Stimulated activated naive B cell treated with anti-CD40 and anti-IgM and Interleukin-4, amounts not matched to agents 10 μg/mL and 1 μg/mL and 100 μg/mL, for 72 hours (primary cell): Measurements from ENCODE around the gene ANKRD18A.
"Not testable (repeated sequence)": the region's sequence is repeated elsewhere in the genome, so short reads cannot be mapped to it uniquely, and the experiment has no call there.

ENCODE experiments used
- ATAC-seq, 2 donors: fragments of 150-1000 bp; cut with Tn5 transposase; replicated peaks; 2 replicates each; pipeline ENCODE4 v1.10.0; 2021; ENCODE audit warnings: moderate library complexity in 1 of 2
- DNase-seq: peaks from one replicate; pipeline ENCODE4 v3.0.0; 2021
- H3K27ac Mint-ChIP-seq: one replicate; pipeline ENCODE4 v1.8.0; 2022; ENCODE audit warnings: mild to moderate bottlenecking, mixed read lengths
- H3K27me3 Mint-ChIP-seq, 2 donors: one replicate each; pipeline ENCODE4 v1.8.0; 2022; ENCODE audit warnings: mixed read lengths in 2 of 2
- H3K36me3 Mint-ChIP-seq, 2 donors: one replicate each; pipeline ENCODE4 v1.8.0; 2022; ENCODE audit warnings: mixed read lengths in 2 of 2, mild to moderate bottlenecking in 1 of 2
- H3K4me1 Mint-ChIP-seq, 2 donors: one replicate each; pipeline ENCODE4 v1.8.0; 2022; ENCODE audit warnings: mixed read lengths in 2 of 2, mild to moderate bottlenecking in 1 of 2
- H3K4me3 Mint-ChIP-seq, 2 donors: one replicate each; pipeline ENCODE4 v1.8.0; 2022; ENCODE audit warnings: mild to moderate bottlenecking in 2 of 2, mixed read lengths in 2 of 2, moderate library complexity in 1 of 2
- H3K9me3 Mint-ChIP-seq, 2 donors: one replicate each; pipeline ENCODE4 v1.8.0; 2022; ENCODE audit warnings: mixed read lengths in 2 of 2, mild to moderate bottlenecking in 1 of 2

ANKRD18A gene

GRCh38 chr9:38598029-38598745 lies 22.2 kb downstream of the ANKRD18A start:
- not testable (repeated sequence) for H3K4me3 Mint-ChIP-seq, H3K9me3 Mint-ChIP-seq, H3K36me3 Mint-ChIP-seq, H3K27ac Mint-ChIP-seq, H3K4me1 Mint-ChIP-seq, DNase-seq, ATAC-seq
- peaks cover 5 to 14% of the 10 kb centered on the region in 2 donors for H3K27me3 Mint-ChIP-seq

- not testable (repeated sequence) for H3K4me1 Mint-ChIP-seq, H3K4me3 Mint-ChIP-seq, H3K36me3 Mint-ChIP-seq, H3K27ac Mint-ChIP-seq, H3K9me3 Mint-ChIP-seq, ATAC-seq, DNase-seq
- peaks cover 5 to 14% of the 10 kb centered on the region in 2 donors for H3K27me3 Mint-ChIP-seq
Measured at GRCh38 chr9:38595117-38595516, 25.3 kb downstream of the ANKRD18A start.

- not testable (repeated sequence) for H3K4me1 Mint-ChIP-seq, H3K9me3 Mint-ChIP-seq, ATAC-seq, H3K27ac Mint-ChIP-seq, H3K36me3 Mint-ChIP-seq, H3K4me3 Mint-ChIP-seq, DNase-seq
- peaks cover 5 to 14% of the 10 kb centered on the region in 2 donors for H3K27me3 Mint-ChIP-seq
Measured at GRCh38 chr9:38591346-38592063, 28.9 kb downstream of the ANKRD18A start.

GRCh38 chr9:38583765-38584164 lies 36.6 kb downstream of the ANKRD18A start:
- not testable (repeated sequence) for H3K4me3 Mint-ChIP-seq, H3K4me1 Mint-ChIP-seq, H3K36me3 Mint-ChIP-seq, H3K27me3 Mint-ChIP-seq, ATAC-seq, H3K27ac Mint-ChIP-seq, DNase-seq, H3K9me3 Mint-ChIP-seq

- not testable (repeated sequence) for H3K27me3 Mint-ChIP-seq, H3K9me3 Mint-ChIP-seq, DNase-seq, ATAC-seq, H3K27ac Mint-ChIP-seq, H3K4me1 Mint-ChIP-seq, H3K36me3 Mint-ChIP-seq, H3K4me3 Mint-ChIP-seq
Measured at GRCh38 chr9:38580112-38580511, 40.3 kb downstream of the ANKRD18A start.

- not testable (repeated sequence) for H3K4me3 Mint-ChIP-seq, H3K9me3 Mint-ChIP-seq, DNase-seq, ATAC-seq, H3K27me3 Mint-ChIP-seq, H3K27ac Mint-ChIP-seq, H3K4me1 Mint-ChIP-seq, H3K36me3 Mint-ChIP-seq
Measured at GRCh38 chr9:38576181-38576580, 44.2 kb downstream of the ANKRD18A start.

- H3K27me3 Mint-ChIP-seq, H3K36me3 Mint-ChIP-seq, H3K27ac Mint-ChIP-seq, ATAC-seq, H3K4me3 Mint-ChIP-seq, DNase-seq, H3K4me1 Mint-ChIP-seq, H3K9me3 Mint-ChIP-seq: not testable (repeated sequence)
Measured at GRCh38 chr9:38566048-38566447, 54.3 kb downstream of the ANKRD18A start.

GRCh38 chr9:38565178-38565577 lies 55.2 kb downstream of the ANKRD18A start:
- not testable (repeated sequence) for H3K27me3 Mint-ChIP-seq, ATAC-seq, H3K4me1 Mint-ChIP-seq, H3K9me3 Mint-ChIP-seq, H3K4me3 Mint-ChIP-seq, DNase-seq, H3K36me3 Mint-ChIP-seq, H3K27ac Mint-ChIP-seq

GRCh38 chr9:38563911-38564310 lies 56.5 kb downstream of the ANKRD18A start:
- H3K9me3 Mint-ChIP-seq, ATAC-seq, H3K27ac Mint-ChIP-seq, H3K36me3 Mint-ChIP-seq, H3K4me1 Mint-ChIP-seq, H3K4me3 Mint-ChIP-seq, DNase-seq, H3K27me3 Mint-ChIP-seq: not testable (repeated sequence)

- DNase-seq, H3K4me3 Mint-ChIP-seq, ATAC-seq, H3K9me3 Mint-ChIP-seq, H3K27me3 Mint-ChIP-seq, H3K4me1 Mint-ChIP-seq, H3K36me3 Mint-ChIP-seq, H3K27ac Mint-ChIP-seq: not testable (repeated sequence)
Measured at GRCh38 chr9:38561134-38561533, 59.3 kb downstream of the ANKRD18A start.

GRCh38 chr9:38559172-38559571 lies 61.2 kb downstream of the ANKRD18A start:
- H3K4me1 Mint-ChIP-seq, H3K9me3 Mint-ChIP-seq, DNase-seq, H3K4me3 Mint-ChIP-seq, H3K36me3 Mint-ChIP-seq, H3K27ac Mint-ChIP-seq, H3K27me3 Mint-ChIP-seq, ATAC-seq: not testable (repeated sequence)

- not testable (repeated sequence) for H3K4me1 Mint-ChIP-seq, H3K4me3 Mint-ChIP-seq, H3K9me3 Mint-ChIP-seq, DNase-seq, H3K27me3 Mint-ChIP-seq, H3K27ac Mint-ChIP-seq, ATAC-seq, H3K36me3 Mint-ChIP-seq
Measured at GRCh38 chr9:38557746-38558145, 62.6 kb downstream of the ANKRD18A start.

- H3K27ac Mint-ChIP-seq, H3K4me3 Mint-ChIP-seq, DNase-seq, H3K9me3 Mint-ChIP-seq, ATAC-seq, H3K36me3 Mint-ChIP-seq, H3K27me3 Mint-ChIP-seq, H3K4me1 Mint-ChIP-seq: not testable (repeated sequence)
Measured at GRCh38 chr9:38554966-38555365, 65.4 kb downstream of the ANKRD18A start.

GRCh38 chr9:38553019-38553418 lies 67.4 kb downstream of the ANKRD18A start:
- not testable (repeated sequence) for H3K27ac Mint-ChIP-seq, DNase-seq, H3K9me3 Mint-ChIP-seq, H3K4me3 Mint-ChIP-seq, H3K4me1 Mint-ChIP-seq, ATAC-seq, H3K36me3 Mint-ChIP-seq, H3K27me3 Mint-ChIP-seq

- H3K4me1 Mint-ChIP-seq, ATAC-seq, H3K4me3 Mint-ChIP-seq, DNase-seq, H3K27me3 Mint-ChIP-seq, H3K36me3 Mint-ChIP-seq, H3K9me3 Mint-ChIP-seq, H3K27ac Mint-ChIP-seq: not testable (repeated sequence)
Measured at GRCh38 chr9:38546497-38547163, 73.8 kb downstream of the ANKRD18A start.
